Endothelial cell of hepatic sinusoid (primary cell): ENCODE results near the gene CDT1.
"Not testable (repeated sequence)": the region's sequence is repeated elsewhere in the genome, so short reads cannot be mapped to it uniquely, and the experiment has no call there.

ENCODE experiments used
- in situ Hi-C: cut with HindIII; loops from 2 replicates; pipeline ENCODE4 v1.10.0; 2017; ENCODE audit warnings: low sequenced_read_pairs

CDT1 gene

GRCh38 chr16:88813269-88814143 lies 9.9 kb downstream of the CDT1 start:
- in situ Hi-C loops, result no loop called here

- in situ Hi-C loops, result no loop called here
These were observed 10.5 kb downstream of the CDT1 start for GRCh38 chr16:88814144-88814502.

- in situ Hi-C loops, result no loop called here
These were observed 11.6 kb downstream of the CDT1 start for GRCh38 chr16:88815227-88815626.

DNA sequence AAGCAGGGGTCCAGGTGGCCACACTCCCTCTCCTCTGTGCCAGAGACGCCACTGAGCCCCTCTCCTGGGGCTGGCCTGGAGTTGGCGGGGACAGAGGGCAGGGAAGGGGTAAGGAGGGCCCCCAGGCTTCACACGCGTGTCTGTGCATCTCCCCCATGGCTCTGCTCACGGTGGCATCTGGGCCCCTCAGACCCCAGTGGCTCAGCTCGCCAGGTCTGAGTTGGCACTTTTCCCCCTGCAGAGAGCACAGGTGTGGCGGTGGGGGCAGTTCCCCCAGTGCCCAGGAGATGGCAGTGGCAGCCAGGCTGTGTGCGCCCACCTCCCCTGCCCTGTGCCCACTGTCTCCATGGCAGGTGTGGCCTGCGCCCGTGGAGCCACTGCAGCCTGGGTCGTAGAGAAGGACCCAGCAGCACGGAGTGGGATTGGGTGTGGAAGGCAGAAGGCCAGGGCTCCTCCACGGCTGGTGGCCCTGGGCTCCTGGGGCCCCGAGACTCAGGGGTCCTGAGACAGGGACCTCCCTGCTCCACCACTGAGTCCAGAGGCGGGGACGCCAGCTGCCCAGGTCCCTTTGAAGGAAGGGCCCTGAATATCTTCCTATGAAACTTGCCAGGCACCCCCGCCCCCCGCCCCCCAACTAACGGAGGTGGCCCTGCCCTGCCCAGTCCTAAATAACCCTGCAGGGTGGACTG lies 12.5 kb downstream of the CDT1 start:
- in situ Hi-C loops, result no loop called here

GRCh38 chr16:88816736-88817535 lies 13.3 kb downstream of the CDT1 start:
- in situ Hi-C loops, result no loop called here

DNA sequence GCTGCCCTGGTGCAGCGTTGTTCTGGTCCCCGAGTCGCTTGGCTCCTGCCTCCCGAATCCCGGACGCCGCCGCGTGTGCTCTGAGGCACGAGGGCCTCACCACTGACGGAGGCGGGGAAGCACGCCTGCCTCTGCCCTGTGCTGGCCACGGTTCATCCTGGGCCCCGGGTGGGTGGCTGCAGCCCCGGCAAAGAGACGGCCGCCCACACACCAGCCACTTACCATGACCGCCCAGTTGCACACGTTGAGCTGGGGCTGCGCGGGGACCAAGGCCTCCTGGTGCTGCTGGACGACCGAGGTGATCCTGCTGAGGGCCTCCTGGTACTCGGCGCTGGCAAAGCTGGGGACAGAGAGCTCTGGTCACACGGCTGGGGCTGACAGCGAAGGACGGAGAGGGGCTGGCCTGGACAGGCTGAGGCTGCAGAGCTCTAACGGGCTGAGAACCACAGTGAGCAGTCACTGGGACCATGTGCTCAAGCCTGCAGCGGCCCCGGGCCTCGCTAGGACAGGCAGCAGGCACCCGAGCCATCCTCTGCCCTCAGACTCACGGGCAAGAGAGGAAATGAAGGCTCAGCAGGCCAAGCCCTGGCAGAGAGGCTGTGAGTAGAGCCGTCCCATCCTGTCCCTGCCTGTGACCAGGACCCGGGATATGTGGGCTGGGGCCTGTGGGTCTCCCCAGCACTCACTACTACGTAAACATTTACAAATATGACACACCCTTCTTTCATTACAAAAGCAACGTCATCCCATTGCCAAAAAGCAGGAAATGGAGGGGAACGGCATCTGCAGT lies 14.4 kb downstream of the CDT1 start:
- in situ Hi-C loops, result no loop called here

DNA sequence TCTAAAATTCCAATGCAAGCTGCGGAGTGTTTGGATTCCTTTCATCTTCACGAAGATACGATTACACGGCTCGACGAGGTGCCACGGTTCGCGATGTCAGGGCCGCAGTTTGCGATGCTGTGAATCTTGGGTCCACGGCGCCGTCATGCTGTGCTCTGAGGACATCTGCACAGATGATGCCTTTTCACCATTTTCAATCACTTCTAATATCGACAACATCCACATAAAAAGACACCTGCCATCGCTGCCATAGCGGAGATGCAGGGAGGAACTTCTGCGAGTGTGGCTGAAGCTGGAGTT lies 14.9 kb downstream of the CDT1 start:
- in situ Hi-C loops, result no loop called here

- in situ Hi-C loops, result no loop called here
These were observed 15.5 kb downstream of the CDT1 start for GRCh38 chr16:88819126-88819525.

- in situ Hi-C loops, result no loop called here
These were observed 16.9 kb downstream of the CDT1 start for GRCh38 chr16:88820385-88821025.

DNA sequence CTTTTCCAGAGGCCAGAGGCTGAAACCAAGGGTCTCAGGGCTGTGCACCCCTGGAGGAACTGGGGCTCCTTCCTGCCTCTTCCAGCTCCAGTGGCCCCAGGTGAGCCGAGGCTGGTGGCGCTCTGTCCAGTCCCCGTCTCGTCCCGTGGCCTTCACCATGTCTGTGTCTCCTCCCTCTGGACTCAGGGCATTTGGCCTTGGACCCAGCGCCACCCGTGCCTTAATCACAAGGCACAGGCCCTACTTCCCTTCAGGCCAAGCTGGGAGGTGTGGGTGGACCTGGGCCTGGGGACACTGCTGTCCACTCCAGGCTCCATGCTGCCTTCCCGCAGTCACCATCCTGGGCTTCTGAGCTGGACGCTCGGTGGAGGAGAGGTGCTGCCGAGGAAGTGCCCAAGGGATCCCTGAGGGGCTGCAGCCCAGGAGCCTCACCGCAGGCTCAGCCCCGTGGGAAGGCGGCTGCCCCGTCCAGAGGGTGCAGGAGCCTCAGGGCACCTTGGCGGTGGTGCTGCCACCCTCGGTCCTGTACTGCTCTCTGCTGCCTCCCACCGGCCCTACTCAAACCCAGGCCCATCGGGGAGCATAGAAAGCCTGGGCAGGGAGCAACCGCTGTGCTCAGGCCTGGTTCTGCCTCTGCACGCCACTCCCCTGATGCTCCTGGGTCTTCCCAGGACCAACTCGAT lies 17.7 kb downstream of the CDT1 start:
- in situ Hi-C loops, result no loop called here

- in situ Hi-C loops, result no loop called here
These were observed 18.9 kb downstream of the CDT1 start for GRCh38 chr16:88822281-88823040.

DNA sequence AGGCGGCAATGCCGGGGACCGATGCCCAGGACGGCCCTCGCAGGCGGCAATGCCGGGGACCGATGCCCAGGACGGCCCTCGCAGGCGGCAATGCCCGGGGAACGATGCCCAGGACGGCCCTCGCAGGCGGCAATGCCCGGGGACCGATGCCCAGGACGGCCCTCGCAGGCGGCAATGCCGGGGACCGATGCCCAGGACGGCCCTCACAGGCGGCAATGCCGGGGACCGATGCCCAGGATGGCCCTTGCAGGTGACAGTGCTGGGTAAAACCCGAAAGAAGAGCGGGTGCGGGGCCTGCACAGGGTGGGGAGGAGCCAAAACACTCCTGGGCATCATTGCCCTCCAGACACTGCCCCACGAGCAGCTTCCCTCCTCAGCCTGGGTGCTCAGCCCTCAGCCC lies 20.1 kb downstream of the CDT1 start:
- in situ Hi-C loops, result not testable (repeated sequence)

DNA sequence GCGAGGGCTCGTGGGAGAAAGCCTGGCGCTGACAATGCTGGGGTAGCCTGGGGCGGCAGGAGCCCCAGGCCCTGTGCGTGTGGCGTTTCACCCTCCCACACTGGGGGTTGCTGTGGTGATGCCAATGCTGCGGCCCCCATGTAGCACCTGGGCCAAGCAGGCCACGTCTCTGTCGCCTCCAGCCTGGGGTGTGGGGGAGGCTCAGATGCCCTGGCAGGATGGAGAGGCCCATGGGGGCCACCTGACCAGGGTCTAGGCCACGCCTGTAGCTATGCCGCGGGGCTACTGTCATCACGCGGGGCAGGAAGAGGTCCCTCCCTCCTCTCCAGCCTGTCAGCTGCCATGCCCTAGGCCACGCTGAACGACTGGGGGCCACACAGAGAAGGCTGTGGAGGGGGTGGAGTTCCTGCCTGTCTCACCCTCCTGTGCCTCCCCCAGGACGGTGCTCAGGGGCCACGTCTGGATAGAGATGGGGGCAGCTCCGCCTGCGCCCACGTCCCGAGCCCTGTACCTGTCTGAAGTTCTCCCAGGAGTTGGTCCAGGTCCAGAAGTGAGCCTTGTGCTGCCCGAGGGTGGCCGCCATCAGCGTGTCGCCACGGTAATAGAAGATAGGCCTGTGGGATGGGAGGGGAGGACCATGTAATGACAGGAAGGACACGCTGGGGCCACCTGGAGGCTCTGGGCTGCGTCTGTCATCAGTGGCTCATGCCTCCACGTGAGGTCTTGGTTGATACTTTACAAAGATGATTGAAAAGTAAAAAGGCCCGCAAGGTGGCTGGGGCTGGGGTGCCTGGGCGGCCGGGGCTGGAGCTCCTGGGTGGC lies 20.9 kb downstream of the CDT1 start:
- in situ Hi-C loops, result no loop called here

GRCh38 chr16:88825146-88825545 lies 21.6 kb downstream of the CDT1 start:
- in situ Hi-C loops, result no loop called here

DNA sequence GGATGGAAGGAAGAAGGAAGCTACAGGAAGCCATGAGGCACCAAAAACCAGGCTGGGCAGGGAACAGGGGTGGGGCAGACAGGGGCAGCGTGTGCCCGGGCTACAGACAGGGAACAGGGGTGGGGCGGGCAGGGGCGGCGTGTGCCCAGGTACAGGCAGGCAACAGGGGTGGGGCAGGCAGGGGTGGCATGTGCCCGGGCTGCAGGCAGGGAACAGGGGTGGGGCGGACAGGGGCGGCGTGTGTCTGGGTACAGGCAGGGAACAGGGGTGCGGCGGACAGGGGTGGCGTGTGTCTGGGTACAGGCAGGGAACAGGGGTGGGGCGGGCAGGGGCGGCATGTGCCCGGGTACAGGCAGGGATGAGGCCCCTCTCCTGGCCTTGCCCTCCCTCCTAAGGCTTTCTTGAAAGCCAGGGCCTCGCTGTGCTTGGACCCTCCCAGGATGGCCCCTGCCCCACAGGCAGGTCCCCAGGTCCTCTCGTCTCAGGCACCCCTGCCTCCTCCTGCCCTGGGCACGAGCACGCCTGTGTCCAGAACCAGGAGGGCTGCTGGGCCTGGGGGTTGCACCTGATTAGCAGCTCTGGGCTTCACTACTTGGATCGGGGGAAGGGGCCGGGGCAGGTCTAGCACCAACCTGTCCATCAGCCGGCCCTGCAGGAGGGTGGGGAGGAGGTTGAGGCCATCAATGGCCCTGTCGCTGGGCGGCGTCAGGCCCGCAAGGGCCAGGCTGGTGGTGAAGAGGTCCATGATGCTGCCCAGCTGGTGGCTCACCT lies 22.7 kb downstream of the CDT1 start:
- in situ Hi-C loops, result no loop called here

DNA sequence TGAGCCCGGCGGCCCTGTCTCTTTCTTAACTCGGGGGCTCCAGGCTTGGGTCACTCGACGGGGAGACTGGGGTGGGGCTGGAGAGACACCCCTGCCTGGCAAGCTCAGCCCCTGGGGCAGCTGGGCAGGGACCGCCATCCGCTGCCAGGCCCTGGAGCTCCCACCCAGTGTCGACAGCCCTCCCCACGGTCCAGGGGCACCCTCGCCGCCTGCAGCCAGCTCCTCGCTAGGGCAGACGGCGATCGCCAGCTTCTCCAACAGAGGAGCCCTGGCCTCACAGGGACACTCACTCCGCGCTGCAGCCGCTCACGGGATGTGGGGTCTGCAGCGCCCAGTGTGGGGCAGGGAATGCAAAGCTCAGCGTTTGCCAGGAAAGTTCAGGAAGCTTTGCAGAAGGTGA lies 24.1 kb downstream of the CDT1 start:
- in situ Hi-C loops, result no loop called here

GRCh38 chr16:88828711-88829110 lies 25.1 kb downstream of the CDT1 start:
- in situ Hi-C loops, result no loop called here

DNA sequence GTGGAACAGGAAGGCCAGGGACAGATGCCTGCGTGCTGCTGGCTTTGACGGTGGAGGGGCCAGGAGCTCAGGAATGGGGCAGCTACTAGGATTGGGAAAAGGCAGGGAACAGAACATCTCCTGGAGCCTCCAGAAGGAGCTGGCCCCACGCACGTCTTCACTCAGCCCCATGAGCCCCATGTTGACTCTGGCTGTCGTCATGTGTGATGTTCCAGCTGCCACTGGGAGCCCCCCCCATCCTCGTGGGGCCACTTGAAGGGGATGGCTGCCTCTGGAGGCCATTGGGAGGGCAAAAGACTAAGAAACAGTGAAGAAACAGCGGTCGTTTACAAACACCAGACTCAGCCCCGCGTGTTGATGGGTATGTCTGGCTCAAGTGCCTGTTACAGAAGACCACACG lies 26.7 kb downstream of the CDT1 start:
- in situ Hi-C loops, result no loop called here
